ENCODE data around the gene TCF7L2.

The TCF7L2 gene

DNA sequence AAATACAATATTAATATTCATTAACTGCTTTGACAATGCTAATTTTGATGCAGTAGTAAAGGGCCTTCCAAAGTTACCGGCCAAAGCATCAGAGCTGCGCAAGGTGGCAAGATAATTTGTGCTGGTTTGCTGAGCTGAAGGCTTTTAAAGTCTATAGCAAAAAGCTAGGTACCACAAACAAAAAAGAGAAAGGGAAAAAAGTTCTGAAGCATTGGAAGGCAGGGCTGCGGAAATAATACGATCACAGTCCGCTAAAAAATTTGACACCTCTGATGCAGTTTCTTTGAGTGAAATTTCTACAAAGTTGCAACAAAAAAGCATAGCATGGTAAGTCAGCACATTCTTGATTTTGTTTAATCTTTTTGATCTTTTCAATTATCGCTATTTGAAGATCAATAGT is 175.6 kb downstream of the TCF7L2 start:
- DNase-seq (ENCODE audit: low spot score): no peak

DNA sequence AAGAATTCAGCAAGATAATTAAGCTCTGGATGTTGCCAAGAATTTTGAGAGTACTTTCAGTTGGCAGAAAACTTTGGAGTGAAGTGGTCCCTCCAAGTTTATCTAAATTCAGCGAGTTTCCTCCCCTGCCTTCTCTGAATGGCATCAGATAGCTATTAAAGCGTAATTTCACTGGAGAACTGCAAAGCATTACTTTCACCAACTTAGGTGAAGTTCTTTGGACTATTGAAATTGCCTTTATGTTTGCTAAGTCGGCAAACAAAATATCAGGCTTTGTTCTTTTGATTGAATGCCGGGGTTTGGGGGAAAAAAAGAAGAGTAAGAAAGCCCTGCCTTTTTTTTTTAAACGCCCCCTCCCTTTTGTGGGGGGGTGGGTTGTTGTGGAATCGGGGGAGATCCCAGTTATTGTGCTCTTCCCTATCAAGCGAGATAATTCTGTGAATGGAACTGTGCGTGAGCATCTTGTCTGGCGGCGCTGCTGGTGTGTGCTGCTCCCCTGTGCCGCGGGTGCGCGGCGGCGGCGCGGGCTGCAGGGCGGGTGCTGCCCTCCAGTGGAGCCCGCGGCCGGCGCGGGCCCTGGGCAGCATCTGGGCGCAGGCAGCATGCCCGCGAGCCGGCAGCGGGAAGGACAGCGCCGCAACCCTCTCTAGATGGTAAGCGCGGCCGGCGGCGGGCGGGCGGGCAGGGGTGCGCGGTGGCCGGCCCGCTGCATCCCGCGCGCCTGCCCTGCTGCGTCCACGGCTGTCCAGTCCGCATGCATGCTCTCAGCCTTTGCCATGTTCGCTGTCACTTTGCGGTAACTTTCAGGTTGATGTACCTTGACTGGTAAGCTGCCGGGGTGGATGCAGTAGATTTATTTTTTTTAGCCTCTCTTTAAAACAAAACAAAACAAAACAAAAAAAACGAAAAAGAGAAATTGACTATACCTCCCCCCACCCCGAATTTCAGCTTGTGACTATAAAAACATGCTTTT is 176.5 kb downstream of the TCF7L2 start:
- peak; percentile 25 for DNase-seq (ENCODE audit: low spot score)

DNA sequence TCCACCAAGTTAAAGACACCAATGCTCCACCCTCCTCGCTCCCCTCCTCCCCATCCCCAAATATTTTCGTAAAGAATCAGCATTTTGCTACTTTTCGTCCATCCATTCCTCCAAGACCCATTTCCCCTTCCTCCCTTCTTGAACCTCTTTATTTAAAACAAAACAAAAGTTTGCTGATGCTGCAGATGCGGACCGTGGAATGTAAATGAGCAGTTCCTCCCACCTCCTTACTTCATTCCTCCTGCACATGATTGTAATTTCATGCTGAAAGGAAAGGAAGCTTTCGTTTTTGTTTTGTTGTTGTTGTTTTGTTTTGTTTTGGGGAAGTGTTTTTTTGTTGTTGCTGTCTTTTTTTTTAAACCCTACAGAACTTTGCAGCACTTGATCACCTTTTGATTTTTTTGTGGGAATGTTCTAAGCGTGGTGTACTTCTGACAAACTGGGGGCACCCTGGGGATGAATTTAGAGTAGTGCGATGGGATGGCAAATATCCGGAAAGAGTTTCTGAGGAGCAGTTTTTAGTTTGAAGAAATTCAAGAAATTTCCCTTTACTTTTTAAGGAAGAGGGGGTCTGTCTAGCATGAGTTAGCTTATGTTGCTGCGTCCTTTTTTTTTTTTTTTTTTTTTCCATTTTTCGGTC is 177.3 kb downstream of the TCF7L2 start:
- DNase-seq (ENCODE audit: low spot score): no peak

DNA sequence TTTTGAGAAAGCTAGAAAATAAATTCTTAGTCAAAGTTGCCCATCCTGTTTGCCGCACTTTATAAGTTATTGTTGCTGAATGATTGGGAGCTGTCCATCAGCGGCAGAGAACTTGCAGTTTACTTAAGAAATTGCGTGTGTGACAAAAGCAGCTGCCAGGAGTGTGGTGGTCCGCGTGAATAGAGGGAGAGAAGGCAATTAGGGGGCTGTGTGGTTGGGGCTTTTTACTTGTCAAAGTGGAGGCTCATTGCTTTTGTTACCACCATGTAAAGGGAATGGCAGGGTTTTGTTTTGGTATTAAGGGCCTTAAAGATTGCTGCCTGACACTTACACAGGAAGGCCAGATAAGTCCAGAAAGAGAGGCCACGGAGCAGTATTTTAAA is 177.8 kb downstream of the TCF7L2 start:
- no peak for DNase-seq (ENCODE audit: low spot score)

DNA sequence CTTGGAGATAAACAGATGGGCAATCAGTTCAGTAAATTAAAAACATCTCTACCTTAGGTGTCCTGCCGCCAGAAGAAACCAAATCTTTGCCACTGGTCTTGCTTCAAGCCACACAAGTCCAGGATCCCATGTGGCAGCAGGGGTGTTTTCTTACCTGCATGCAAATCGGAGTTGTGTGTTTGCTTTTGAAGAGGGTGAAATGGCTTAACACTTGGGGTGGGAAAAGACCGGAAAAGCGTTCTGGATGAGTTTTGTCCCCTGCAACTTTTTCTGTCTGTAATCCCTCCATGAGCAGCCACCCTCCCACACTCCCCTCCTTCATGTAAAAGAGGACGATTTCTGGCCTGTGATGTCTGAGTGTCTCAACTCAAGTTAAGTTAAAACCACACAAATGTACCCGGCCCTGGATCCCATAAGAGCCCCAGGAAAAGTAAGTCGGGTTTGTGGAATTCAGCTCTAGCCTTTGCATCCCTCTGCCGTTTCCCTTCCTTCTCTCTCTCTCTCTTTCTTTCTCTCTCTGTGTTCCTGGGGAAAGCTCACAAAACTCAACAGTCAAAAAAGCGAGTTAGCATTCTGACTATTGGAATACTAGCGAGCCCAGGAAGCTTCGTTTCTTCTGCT is 178.5 kb downstream of the TCF7L2 start:
- DNase-seq (ENCODE audit: low spot score): no peak

DNA sequence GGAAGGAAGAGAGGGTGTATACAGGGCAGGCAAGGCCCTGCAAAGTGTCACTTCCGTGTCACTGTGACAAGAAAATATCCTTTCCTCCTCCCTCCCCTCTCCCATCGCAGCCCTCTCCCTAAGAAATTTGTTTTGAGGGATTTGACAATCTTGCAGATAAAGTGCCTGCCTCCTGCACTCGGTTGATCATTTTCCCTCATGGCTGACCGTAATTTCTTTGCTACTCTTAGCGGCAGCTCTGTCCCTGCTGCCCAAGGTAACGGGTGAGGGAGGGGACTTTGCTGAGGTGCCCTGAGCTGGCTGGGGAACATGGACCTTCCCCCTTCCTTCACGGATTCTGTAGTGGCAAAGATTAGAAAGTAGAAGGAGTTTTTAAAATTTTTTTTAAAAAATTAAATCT is 179.1 kb downstream of the TCF7L2 start:
- DNase-seq (ENCODE audit: low spot score): no peak

DNA sequence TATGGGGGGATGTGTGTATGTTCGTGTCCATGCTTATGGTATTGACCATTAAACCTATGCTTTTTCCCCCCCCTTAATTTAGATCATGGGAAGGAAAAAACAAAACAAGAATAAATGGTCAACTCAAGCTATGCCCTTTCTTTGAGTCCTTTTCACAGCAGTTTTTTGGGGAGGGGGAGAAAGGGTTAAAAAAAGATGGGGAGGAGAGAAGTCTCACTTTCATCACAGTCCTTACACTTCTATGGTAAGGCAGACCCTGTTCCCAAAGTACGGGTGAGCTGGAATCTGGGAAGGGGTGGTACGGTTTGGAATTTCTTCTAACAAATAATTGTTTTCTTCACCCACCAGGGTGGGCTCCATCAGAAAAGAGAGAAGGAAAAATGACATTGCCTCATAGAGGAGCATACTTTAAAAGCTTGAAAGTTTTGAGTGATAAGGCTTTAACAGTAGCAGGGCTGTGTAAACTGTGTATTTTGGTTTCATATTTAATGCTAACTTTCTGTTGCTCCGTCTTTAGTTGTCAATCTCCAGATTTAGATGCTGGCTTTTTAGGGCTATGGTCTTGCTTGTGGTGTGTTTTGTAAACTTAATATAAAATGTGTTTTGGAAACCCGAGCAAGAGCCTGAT is 180.1 kb downstream of the TCF7L2 start:
- no peak for DNase-seq (ENCODE audit: low spot score)

DNA sequence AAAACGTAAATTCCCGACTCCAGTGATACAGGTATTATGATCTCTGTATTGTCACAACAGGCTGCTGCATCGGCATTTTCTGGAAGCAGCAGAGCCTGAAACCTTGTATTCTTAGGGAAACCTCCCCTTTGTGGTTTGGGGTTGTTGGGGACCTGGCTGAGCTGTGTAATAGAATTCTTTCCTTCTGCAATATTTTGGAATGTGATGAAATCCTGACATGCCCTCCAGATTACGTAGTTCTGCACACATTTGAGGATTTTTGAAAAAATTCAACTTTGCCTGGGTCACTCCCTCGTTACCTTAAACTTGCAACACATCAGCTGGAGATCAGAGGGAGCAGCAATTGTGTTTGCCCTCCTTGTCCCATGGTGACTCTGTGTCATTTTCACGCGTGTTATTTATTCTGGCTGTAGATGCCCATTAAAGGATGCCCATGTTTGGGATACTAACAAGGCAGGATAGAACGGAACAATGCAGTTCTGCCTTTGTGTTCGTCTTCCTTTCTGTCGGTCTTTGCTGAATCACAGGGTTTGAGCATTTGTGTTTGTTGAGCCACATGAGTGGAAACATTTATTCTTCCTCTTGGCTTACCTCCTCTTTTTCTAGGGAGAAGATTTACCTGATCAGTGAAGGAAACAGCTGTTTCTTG is 181.7 kb downstream of the TCF7L2 start:
- no peak for DNase-seq (ENCODE audit: low spot score)

DNA sequence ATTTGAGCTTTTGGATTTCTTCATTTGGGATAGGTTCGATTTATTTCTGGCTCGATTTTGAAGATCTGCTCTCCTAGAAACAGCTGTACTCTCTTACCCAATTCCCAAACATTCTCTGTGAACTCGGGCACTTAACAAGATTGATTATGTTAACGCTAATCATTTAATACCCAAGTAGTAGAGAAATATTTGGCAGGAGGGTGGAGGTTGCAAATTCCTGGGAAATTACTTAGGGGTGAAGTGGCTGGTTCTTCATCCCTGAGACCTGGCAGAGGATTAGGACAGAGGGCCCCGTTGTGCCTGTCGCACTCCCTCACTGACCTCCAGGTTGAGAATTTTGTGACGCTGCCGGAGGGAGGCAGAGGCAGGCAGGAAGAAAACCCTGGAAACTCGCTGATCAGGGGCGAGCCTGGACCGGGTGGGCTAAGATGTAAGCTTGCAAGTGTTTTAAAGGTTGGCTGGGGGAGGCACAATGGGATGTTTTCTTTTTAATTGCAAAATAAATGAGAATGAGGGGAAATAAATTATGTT is 182.6 kb downstream of the TCF7L2 start:
- no peak for DNase-seq (ENCODE audit: low spot score)

DNA sequence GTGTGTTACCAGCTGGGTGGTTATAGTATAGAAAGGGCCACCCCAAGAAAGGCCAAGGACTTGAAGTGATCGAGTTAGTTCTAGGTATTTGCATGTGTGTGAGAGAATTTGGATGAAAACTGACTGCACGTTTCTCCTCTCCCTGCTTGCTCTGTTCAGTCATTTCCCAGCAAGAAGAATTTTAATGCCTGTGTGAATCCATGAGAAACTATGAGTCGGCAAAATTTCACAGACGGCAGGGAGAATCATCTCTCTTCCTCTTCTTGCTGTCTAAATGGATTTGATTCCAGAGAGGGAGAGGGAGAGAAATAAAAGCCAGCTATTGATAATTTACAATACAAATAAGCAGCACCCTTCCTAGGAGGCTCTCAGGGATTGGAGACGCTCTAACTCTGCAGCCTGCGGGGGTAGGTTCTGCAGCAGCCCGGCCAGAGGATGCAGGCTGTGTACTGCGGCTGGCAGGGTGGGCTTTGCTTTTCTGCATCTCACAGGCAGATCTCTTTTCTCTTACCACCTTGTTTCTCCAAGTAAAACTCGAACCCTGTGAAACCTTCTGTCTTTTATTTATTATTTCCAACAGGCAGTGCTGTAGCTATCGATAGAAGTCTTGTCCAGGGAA is 183.6 kb downstream of the TCF7L2 start:
- DNase-seq (ENCODE audit: low spot score): no peak

DNA sequence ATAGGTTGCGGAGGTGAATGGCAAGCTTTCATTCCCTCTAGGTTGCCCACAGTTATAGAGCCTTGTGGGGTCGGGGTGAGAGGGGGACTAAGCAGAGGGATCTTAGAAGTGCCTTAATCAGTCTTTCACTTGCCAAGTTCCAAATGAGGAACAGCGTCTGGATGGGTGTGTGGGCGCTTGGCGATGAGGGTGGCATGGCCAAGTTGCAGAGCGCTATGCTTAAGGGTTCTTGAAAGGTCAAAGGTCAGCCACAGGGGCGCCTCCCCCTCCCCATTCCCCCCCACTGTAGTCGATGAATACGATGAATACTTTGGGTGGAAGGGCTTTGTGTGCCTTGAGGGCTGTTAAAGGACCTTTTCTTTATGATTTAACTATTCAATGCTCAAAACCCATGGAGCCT is 185.0 kb downstream of the TCF7L2 start:
- no peak for DNase-seq (ENCODE audit: low spot score)

DNA sequence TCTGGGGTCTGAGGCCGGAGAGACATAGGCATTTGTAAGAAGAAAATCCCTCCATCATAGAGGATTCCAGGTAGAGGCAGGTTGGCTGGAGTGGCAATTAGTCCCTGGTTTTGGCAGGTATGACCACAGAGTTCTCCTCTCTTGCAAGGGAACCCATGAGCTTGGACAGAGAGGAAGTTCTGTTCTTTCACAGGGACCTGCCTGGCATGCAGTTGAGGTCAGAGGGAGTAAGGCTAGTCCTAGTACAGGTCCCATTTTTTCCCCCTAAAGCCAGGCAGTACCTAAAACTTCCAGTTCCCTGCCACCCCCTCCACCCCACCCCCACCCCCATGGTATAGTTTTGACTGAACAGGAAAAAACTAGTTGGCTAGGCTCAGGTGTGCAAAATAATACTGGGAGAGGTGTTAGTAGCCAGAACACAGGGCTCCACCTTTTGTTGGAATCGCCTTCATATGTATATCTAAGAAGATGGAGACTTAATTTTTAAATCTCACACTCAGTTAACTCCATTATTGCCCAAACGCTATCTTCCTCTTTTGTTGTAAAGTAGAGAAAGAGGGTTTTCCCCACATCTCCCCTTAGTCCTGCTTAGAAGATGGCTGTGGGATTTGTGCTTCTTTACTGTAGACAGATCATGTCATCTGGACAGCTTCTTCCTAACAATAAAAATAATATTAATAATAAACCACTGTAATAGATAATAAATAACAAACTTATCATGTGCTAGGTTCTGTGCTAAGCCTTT is 188.1 kb downstream of the TCF7L2 start:
- no peak for DNase-seq (ENCODE audit: low spot score)

DNA sequence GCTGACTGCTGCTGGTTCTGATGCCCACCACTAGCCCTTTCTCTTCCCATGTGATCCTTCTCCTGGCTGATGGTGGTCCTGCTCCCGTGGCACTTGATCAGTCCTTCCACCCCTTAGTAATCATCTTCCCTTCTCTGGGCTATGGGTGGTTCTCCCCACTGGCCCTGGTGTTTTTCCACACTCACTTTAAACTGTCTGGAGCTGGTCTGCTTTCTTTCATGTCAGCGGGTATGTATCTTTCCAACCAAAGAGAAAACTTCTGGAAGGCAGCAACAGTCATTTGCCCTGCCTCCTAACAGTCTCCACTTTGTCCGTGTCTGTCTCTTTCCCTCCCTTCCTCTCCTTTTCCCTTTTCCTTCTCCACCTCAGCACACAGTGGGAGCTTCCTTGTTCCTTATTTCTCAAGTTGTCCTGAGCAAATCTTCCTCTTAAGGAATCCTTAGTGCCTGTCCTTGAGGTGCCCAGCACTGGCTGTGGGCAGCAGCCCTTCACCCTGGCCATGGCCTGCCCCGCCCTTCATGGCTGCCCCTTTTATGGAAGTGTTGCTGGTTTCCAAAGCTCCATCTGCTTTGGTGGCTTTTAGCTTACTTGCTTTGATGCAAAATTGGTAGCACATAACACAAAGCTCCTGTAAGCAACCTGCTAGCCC is 189.0 kb downstream of the TCF7L2 start:
- no peak for DNase-seq (ENCODE audit: low spot score)

DNA sequence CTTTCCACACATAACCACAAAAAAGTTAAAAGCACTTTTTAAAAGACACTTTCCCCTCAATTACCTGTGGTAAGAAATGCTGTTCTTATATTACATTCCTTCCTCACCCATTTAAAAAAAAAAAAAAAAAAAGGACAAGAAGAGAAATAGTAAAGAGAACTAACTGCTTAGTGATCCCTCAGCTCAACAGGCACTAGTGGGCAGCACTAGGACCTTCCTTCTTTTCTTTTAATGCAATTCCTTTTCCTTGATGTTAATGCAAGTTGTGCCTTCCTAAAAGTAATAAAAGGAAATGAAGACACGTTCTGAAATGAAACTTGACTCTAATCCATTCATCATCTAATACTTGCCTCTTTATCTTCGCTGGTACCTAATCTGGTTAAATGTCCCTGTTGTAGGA is 189.7 kb downstream of the TCF7L2 start:
- DNase-seq (ENCODE audit: low spot score): no peak

DNA sequence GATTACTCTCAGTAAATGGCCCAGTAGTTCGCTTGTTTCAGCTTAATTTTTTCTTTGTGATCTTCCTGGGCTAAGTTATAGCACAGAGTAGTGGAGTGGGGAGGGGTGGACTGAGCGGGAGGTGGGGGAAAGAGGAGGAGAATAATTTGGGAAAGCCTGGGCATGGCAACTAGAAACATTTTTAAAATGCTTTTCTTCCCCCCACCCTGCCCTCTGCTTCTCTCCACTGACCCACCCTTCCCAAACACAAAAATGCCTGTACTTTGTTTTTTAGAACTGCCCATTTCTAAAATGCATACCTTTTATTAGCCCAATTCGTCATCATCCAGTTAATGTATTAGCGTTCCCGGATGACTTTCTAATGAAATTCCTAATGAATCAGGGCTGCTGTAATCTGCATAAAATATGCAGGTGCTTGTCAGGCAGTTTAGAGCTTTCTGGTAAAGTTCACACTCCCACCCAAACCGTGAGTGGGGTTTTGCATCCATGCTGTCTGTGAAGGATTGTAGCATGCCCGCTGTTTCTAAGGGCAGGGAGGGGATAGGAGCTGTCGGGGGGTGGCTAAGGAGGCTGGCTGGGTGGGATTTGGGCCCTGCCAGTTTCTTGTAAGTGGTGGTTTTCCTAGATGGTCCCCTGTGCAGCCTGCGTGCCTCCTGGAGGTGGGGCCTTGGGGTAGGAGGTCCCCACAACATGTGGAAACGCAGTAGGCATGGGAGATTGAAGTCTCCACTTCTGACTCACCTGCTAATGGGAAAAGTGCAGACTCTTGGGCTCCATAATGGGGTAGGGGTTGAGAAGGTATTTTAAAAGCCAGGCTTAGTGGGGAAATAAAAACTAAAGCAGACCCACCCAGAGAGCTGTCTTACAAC is 190.3 kb downstream of the TCF7L2 start:
- no peak for DNase-seq (ENCODE audit: low spot score)

DNA sequence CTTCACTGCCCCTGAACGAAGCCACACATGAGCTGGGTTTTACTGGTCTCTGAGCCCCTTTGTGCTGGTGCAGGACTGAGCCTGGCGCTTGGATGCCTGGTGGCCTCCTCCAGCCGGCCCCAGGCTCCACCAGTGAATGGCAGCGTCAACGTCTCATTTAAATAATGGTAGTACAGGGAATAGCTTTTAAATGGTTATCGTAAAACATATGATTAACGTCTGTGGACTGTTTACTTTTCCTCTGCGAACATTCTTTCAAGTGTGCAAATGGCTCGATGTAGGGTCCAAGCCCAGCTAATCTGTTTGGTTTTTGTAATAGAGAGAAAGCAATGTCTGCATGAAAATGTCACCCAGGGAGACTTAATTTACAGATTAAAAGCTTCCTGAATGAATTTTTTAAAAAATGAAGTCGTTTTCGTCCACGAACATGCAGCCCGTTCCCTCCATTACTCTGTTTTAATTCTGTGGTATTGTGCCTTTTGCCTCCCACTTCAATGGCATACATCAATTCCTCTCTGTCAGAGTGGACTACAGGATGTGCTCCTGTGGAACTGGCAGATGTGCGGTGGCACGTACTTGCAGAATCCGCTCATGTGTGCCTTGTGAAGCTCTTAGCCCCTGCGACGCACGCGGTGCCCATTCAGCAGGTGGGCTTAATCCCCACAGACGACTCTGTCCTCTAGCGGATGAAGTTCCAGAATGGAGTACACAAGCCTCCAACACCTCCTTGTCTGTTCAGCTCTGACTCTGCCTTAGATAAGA is 192.7 kb downstream of the TCF7L2 start:
- DNase-seq (ENCODE audit: low spot score): no peak

DNA sequence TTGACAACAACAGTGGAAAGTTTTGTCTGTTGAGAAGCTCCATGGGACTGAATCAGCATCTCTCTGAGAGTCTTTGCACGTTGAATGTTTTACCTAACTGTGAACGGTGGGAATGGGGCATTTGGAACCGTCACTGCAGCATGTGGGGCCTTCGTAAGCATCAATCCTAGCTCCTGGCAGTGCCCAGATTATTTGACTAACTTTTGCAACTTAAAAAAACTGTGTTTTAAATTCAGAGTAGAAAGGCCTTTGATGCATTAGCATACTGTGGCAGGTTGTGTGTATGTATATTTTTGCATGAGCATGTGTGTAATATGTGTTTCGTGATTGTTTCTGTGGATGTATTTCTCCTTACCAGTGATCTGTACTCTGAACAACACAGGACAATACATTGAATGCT is 194.5 kb downstream of the TCF7L2 start:
- DNase-seq (ENCODE audit: low spot score): no peak

DNA sequence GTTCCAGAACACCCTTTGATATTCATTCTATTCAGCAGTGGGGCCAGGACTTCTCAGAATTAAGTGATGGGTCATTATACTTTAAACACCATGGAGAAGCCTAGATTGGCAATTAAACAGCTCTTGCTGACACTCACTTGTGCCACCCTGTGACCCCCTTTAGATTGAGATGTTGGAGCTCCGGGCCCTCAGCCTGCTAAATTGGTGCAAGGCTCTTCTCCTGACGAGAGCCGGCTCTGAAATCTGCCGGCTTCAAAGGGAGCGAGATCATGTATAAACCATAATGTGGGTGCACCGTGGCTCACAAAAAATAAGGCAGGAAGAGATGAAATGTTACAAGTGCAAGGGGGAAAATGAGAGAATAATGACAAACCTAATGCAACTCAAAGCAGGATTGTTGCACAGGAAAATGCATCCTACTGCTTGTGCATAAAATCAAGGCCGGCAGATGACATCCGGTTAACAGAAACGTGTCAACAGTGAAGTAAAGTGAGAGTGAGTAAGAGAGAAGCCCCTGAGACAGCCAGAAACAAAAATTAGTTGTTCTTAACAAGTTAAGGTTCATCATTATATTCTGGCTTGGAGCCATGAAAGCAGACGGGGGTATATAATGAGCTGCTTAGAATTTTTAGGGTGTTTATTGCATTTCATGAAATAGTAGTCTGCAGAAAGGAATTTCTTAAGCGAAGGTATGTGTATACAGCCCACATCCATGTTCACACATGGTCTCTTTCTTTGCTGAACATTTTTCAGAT is 198.2 kb downstream of the TCF7L2 start:
- DNase-seq (ENCODE audit: low spot score): no peak

Measured in CD4-positive, alpha-beta T cell treated with Interleukin-6 at 100 ng/mL for 8 hours (primary cell).